SU-DHL-6 (cell line): ENCODE measurements around the gene GAGE10.

ENCODE experiments used
- EZH2phosphoT487 ChIP-seq: fragments of 200-600 bp; sonication (generic), shearing (Covaris generic); conservative IDR thresholded peaks from 2 replicates; pipeline ENCODE4 v1.6.1; 2018; ENCODE audit warnings: mild to moderate bottlenecking, antibody characterized with exemption, low read length, moderate library complexity, mixed read lengths
- TF ChIP-seq, protein P1 (sequence below): fragments of 200-600 bp; sonication (generic); IDR thresholded peaks from one replicate; pipeline ENCODE4 v1.5.1; 2017; ENCODE audit warnings: antibody characterized with exemption, mild to moderate bottlenecking, low read length, moderate library complexity; ENCODE audit not compliant: insufficient read depth, poor library complexity, severe bottlenecking

DNA sequence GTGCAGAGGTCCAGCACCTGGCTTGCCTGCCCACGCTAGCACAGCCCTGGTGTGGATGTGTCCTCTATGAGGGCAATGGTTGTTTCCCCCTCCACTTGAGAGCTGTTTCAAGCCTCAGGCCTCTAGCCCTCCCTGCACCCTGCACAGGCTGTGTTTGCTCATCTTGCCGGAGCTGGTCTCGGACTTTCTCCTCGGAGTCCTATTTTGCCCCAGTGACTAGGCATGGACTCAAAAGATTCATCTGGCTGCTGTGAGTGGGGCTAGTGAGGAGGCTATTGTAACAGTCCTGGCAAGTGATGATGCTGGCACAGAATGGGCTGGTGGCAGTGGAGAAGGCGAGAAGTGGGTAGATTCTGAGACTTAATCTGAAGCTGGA lies 44.7 kb upstream of the GAGE10 start:
- TF ChIP-seq, protein P1, sequence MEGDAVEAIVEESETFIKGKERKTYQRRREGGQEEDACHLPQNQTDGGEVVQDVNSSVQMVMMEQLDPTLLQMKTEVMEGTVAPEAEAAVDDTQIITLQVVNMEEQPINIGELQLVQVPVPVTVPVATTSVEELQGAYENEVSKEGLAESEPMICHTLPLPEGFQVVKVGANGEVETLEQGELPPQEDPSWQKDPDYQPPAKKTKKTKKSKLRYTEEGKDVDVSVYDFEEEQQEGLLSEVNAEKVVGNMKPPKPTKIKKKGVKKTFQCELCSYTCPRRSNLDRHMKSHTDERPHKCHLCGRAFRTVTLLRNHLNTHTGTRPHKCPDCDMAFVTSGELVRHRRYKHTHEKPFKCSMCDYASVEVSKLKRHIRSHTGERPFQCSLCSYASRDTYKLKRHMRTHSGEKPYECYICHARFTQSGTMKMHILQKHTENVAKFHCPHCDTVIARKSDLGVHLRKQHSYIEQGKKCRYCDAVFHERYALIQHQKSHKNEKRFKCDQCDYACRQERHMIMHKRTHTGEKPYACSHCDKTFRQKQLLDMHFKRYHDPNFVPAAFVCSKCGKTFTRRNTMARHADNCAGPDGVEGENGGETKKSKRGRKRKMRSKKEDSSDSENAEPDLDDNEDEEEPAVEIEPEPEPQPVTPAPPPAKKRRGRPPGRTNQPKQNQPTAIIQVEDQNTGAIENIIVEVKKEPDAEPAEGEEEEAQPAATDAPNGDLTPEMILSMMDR: no peak
- TF ChIP-seq EZH2phosphoT487: no peak
